Parathyroid adenoma (tissue), 2 donors: Measurements from ENCODE around the gene RNFT2.

Experiments
- H2AFZ ChIP-seq: fragments of 300-600 bp; sonication (generic); one replicate; pipeline ENCODE4 v1.7.0; 2017; ENCODE audit warnings: antibody characterized with exemption, mild to moderate bottlenecking
- H3K27ac ChIP-seq: fragments of 300-600 bp; sonication (generic); one replicate; pipeline ENCODE4 v1.7.0; 2017
- H3K27me3 ChIP-seq: fragments of 300-600 bp; sonication (generic); one replicate; pipeline ENCODE4 v1.7.0; 2017; ENCODE audit warnings: low read length; ENCODE audit not compliant: control insufficient read depth, insufficient read depth
- H3K36me3 ChIP-seq: fragments of 300-600 bp; sonication (generic); one replicate; pipeline ENCODE4 v1.7.0; 2017; ENCODE audit warnings: low read length; ENCODE audit not compliant: control insufficient read depth, insufficient read depth
- H3K4me1 ChIP-seq: fragments of 300-600 bp; sonication (generic); one replicate; pipeline ENCODE4 v1.7.0; 2017; ENCODE audit warnings: control low read depth
- H3K4me2 ChIP-seq: fragments of 300-600 bp; sonication (generic); one replicate; pipeline ENCODE4 v1.7.0; 2017; ENCODE audit warnings: low read length
- H3K4me3 ChIP-seq: fragments of 300-600 bp; sonication (generic); one replicate; pipeline ENCODE4 v1.7.0; 2017; ENCODE audit warnings: low read depth, low read length
- H3K79me2 ChIP-seq: fragments of 300-600 bp; sonication (generic); one replicate; pipeline ENCODE4 v1.7.0; 2017; ENCODE audit warnings: control low read depth
- H3K9ac ChIP-seq: fragments of 300-600 bp; sonication (generic); one replicate; pipeline ENCODE4 v1.7.0; 2017; ENCODE audit warnings: mild to moderate bottlenecking
- H3K9me3 ChIP-seq: fragments of 300-600 bp; sonication (generic); one replicate; pipeline ENCODE4 v1.7.0; 2017; ENCODE audit warnings: low read length; ENCODE audit not compliant: control insufficient read depth
- TF ChIP-seq, protein P1 (sequence below): fragments of 300-600 bp; sonication (generic); IDR thresholded peaks from one replicate; pipeline ENCODE4 v1.7.0; 2017; ENCODE audit warnings: antibody characterized with exemption, mild to moderate bottlenecking
- donor health status: primary hyperparathyroidism.

Gene RNFT2

GRCh38 chr12:116700066-116700465, 38.0 kb upstream of the RNFT2 start:
- Histone ChIP-seq H2AFZ (no peak overlapping the region), H3K27me3 (no peaks in the 10 kb centered on the region), H3K9ac (no peak overlapping the region), H3K4me1 (peaks cover 2% of the 10 kb centered on the region), H3K36me3 (no peaks in the 10 kb centered on the region), H3K4me2 (no peak overlapping the region), H3K9me3 (no peaks in the 10 kb centered on the region), H3K79me2 (no peaks in the 10 kb centered on the region), H3K4me3 (no peak overlapping the region), H3K27ac (no peak overlapping the region)
- TF ChIP-seq, protein P1, sequence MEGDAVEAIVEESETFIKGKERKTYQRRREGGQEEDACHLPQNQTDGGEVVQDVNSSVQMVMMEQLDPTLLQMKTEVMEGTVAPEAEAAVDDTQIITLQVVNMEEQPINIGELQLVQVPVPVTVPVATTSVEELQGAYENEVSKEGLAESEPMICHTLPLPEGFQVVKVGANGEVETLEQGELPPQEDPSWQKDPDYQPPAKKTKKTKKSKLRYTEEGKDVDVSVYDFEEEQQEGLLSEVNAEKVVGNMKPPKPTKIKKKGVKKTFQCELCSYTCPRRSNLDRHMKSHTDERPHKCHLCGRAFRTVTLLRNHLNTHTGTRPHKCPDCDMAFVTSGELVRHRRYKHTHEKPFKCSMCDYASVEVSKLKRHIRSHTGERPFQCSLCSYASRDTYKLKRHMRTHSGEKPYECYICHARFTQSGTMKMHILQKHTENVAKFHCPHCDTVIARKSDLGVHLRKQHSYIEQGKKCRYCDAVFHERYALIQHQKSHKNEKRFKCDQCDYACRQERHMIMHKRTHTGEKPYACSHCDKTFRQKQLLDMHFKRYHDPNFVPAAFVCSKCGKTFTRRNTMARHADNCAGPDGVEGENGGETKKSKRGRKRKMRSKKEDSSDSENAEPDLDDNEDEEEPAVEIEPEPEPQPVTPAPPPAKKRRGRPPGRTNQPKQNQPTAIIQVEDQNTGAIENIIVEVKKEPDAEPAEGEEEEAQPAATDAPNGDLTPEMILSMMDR = no peak

DNA sequence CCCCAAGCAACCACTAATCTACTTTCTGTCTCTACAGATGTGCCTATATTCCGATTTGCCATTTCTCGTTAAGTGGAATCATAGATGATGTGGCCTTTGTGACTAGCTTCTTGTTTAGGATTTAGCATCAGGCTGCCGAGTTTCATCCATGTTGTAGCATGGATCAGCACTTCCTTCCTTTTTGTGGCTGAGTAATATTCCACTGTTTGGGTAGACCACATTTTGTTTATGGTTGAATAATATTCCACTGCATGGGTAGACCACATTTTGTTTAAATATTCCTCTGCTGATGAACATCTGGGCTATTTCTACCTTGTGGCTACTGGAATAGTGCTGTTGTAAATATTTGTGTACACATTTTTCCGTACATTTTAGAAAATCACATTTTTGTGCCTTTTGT, 36.7 kb upstream of the RNFT2 start:
- no peak overlapping the region for H2AFZ ChIP-seq
- H3K4me1 ChIP-seq = peaks cover 2% of the 10 kb centered on the region
- H3K9ac ChIP-seq = no peak overlapping the region
- no peak overlapping the region for H3K27ac ChIP-seq
- no peaks in the 10 kb centered on the region for H3K36me3 ChIP-seq
- no peaks in the 10 kb centered on the region for H3K79me2 ChIP-seq
- H3K4me2 ChIP-seq = no peak overlapping the region
- H3K27me3 ChIP-seq = no peaks in the 10 kb centered on the region
- TF ChIP-seq, protein P1 = no peak
- no peaks in the 10 kb centered on the region for H3K9me3 ChIP-seq
- no peak overlapping the region for H3K4me3 ChIP-seq

DNA sequence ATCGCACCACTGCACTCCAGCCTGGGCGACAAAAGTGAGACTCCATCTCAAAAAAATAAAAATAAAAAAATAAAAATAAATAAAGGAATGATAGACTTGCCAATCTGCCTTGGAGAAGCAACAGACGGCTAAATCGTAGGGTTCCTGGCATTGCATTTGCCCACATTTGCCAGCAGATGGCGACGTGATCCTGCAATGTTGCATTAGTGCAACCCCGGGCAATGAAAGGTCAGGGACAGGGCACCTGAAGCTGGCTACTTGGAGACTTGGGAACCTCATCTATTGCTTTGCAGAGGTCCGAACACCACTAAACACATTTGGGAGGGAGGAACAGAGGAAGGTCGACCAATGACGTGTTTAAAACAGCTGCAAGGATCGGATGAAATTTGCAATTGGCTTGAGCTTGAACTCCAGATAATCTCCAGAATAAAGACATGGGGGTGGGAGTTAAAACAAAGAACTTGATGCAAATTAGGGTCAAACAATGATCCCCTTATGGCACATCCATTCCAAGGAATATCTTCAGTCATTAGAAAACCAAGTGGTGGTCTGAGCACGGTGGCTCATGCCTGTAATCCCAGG, 34.8 kb upstream of the RNFT2 start:
- TF ChIP-seq, protein P1 = peak; percentile 92

DNA sequence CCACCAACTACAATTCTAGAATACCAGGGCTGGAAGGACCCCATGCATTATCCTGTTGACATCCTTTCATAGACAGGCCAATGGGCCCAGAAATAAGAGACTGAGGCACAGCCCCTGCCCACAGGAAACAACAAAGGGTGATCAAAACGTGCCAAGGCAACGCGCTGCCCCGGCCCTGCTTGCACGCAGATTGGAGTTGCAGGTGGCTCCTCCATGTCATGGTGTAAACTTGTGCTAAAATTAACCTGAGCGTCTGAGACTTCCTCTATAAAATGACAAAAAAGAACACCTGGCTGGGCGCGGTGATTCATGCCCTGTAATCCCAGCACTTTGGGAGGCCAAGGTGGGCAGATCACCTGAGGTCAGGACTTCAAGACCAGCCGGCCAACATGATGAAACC, 30.4 kb upstream of the RNFT2 start:
- Histone ChIP-seq H3K4me3 (no peak overlapping the region), H2AFZ (no peak overlapping the region), H3K79me2 (no peaks in the 10 kb centered on the region), H3K9me3 (no peaks in the 10 kb centered on the region), H3K27ac (no peak overlapping the region), H3K4me1 (peaks cover 7% of the 10 kb centered on the region), H3K27me3 (peaks cover 3% of the 10 kb centered on the region), H3K9ac (no peak overlapping the region), H3K4me2 (no peak overlapping the region), H3K36me3 (no peaks in the 10 kb centered on the region)
- TF ChIP-seq, protein P1 = no peak

More for the DNA sequence above, 34.8 kb upstream of the RNFT2 start:
- H3K27me3 ChIP-seq = no peaks in the 10 kb centered on the region
- H3K36me3 ChIP-seq = no peaks in the 10 kb centered on the region
- H3K4me3 ChIP-seq = no peak overlapping the region
- H3K4me2 ChIP-seq = no peak overlapping the region
- no peak overlapping the region for H2AFZ ChIP-seq
- peaks cover 2% of the 10 kb centered on the region for H3K4me1 ChIP-seq
- H3K79me2 ChIP-seq = no peaks in the 10 kb centered on the region
- no peak overlapping the region for H3K27ac ChIP-seq
- no peaks in the 10 kb centered on the region for H3K9me3 ChIP-seq
- no peak overlapping the region for H3K9ac ChIP-seq
